Nephron (organoid): Measurements from ENCODE around the gene ANKRD33B.

ENCODE experiments used
- H3K27ac Mint-ChIP-seq, 3 experiments: 2 replicates each; pipeline ENCODE4 v1.8.0; 2020; ENCODE audit warnings: mixed read lengths in 3 of 3, mild to moderate bottlenecking in 2 of 3, moderate library complexity in 1 of 3
- H3K27me3 Mint-ChIP-seq: 2 replicates; pipeline ENCODE4 v1.8.0; 2021; ENCODE audit warnings: low read depth, mild to moderate bottlenecking, moderate library complexity, mixed read lengths
- H3K36me3 Mint-ChIP-seq: 2 replicates; pipeline ENCODE4 v1.8.0; 2020; ENCODE audit warnings: low read depth, mixed read lengths
- H3K4me1 Mint-ChIP-seq: 2 replicates; pipeline ENCODE4 v1.8.0; 2020; ENCODE audit warnings: mixed read lengths
- H3K4me3 Mint-ChIP-seq, 3 experiments: 2 replicates each; pipeline ENCODE4 v1.8.0; 2020; ENCODE audit warnings: mild to moderate bottlenecking in 3 of 3, mixed read lengths in 3 of 3, moderate library complexity in 2 of 3
- H3K9me3 Mint-ChIP-seq: 2 replicates; pipeline ENCODE4 v1.8.0; 2020; ENCODE audit warnings: mixed read lengths
- CTCF ChIP-seq, 3 experiments: fragments of 200-600 bp; sonication (generic); IDR thresholded peaks; one replicate each; pipeline ENCODE4 v1.5.0; 2021; ENCODE audit warnings: antibody characterized with exemption in 3 of 3; ENCODE audit not compliant: unreplicated experiment in 3 of 3

The ANKRD33B gene

GRCh38 chr5:10586008-10586407, 22.1 kb downstream of the ANKRD33B start:
- Mint-ChIP-seq H3K27ac (no peak overlapping the region), H3K36me3 (no peaks in the 10 kb centered on the region), H3K4me3 (no peak overlapping the region), H3K27me3 (peaks cover 4% of the 10 kb centered on the region), H3K9me3 (peaks cover 5% of the 10 kb centered on the region), H3K4me1 (peaks cover 6% of the 10 kb centered on the region)
- no peak for TF ChIP-seq CTCF (IDR thresholded peaks at IDR 0.05; ENCODE audit: unreplicated experiment in 3 of 3)

GRCh38 chr5:10586555-10586954, 22.7 kb downstream of the ANKRD33B start:
- Mint-ChIP-seq H3K4me1 (peaks cover 6% of the 10 kb centered on the region), H3K9me3 (peaks cover 5% of the 10 kb centered on the region), H3K4me3 (no peak overlapping the region), H3K36me3 (no peaks in the 10 kb centered on the region), H3K27me3 (peaks cover 4% of the 10 kb centered on the region), H3K27ac (no peak overlapping the region)
- no peak for TF ChIP-seq CTCF (IDR thresholded peaks at IDR 0.05; ENCODE audit: unreplicated experiment in 3 of 3)

GRCh38 chr5:10588109-10588775, 24.4 kb downstream of the ANKRD33B start:
- TF ChIP-seq CTCF (IDR thresholded peaks at IDR 0.05; ENCODE audit: unreplicated experiment in 3 of 3), result no peak
- no peak overlapping the region for H3K4me3 Mint-ChIP-seq
- no peaks in the 10 kb centered on the region for H3K36me3 Mint-ChIP-seq
- peaks cover 5% of the 10 kb centered on the region for H3K27me3 Mint-ChIP-seq
- no peak overlapping the region for H3K27ac Mint-ChIP-seq
- peaks cover 6% of the 10 kb centered on the region for H3K4me1 Mint-ChIP-seq
- peaks cover 5% of the 10 kb centered on the region for H3K9me3 Mint-ChIP-seq

- peaks cover 10% of the 10 kb centered on the region for H3K27me3 Mint-ChIP-seq
- H3K4me1 Mint-ChIP-seq, result peaks cover 1% of the 10 kb centered on the region
- H3K36me3 Mint-ChIP-seq, result no peaks in the 10 kb centered on the region
- H3K4me3 Mint-ChIP-seq, result no peak overlapping the region
- peaks cover 5% of the 10 kb centered on the region for H3K9me3 Mint-ChIP-seq
- no peak overlapping the region for H3K27ac Mint-ChIP-seq
- no peak for TF ChIP-seq CTCF (IDR thresholded peaks at IDR 0.05; ENCODE audit: unreplicated experiment in 3 of 3)
Observed at GRCh38 chr5:10588779-10589447, 25.0 kb downstream of the ANKRD33B start.

- Mint-ChIP-seq H3K27me3 (peaks cover 10% of the 10 kb centered on the region), H3K36me3 (no peaks in the 10 kb centered on the region), H3K27ac (no peak overlapping the region), H3K4me3 (no peak overlapping the region), H3K4me1 (peaks cover 10% of the 10 kb centered on the region), H3K9me3 (peaks cover 5% of the 10 kb centered on the region)
- no peak for TF ChIP-seq CTCF (IDR thresholded peaks at IDR 0.05; ENCODE audit: unreplicated experiment in 3 of 3)
Observed at GRCh38 chr5:10590226-10590999, 26.5 kb downstream of the ANKRD33B start.
